ENCODE results near the gene UNG. TPM values are rescaled to one million over a fixed set of nuclear protein-coding genes. Genes with fewer than 3 reads are reported as not detected.

Gene UNG
- total and polyA plus RNA-seq, 2 donors (not counting 1 experiment from before 2014, with no cell fraction given), result 6.1 to 14.7 TPM

- POLR2A ChIA-PET, result no interaction called here
- Mint-ChIP-seq H3K9me3 (ENCODE audit: insufficient read depth) (peaks cover 6% of the 10 kb centered on the region), H3K4me3 (no peak overlapping the region), H3K27ac (no peak overlapping the region), H3K27me3 (no peaks in the 10 kb centered on the region), H3K4me1 (no peaks in the 10 kb centered on the region)
- Histone ChIP-seq H3K79me2 (ENCODE audit: control insufficient read depth, insufficient read depth, low read length) (no peaks in the 10 kb centered on the region), H3K9me3 (ENCODE audit: control extremely low read depth in 1 of 3, control insufficient read depth in 2 of 3, insufficient read depth in 1 of 3, low read length in 2 of 3) (no peaks in the 10 kb centered on the region), H3K4me2 (replicated peaks; ENCODE audit: low read depth, low read length, poor library complexity, severe bottlenecking) (no peak overlapping the region), H3K9ac (ENCODE audit: low read length) (no peak overlapping the region), H2AFZ (ENCODE audit: insufficient read depth, low read depth, low read length, poor library complexity, severe bottlenecking) (no peak overlapping the region), H3K36me3 (replicated peaks in 1 of 2; ENCODE audit: control extremely low read depth in 1 of 2, control insufficient read depth in 1 of 2, extremely low read depth in 1 of 2, insufficient read depth in 2 of 2, low read length in 1 of 2) (peaks cover 2 to 72% of the 10 kb centered on the region in 2 experiments), H3K4me3 (ENCODE audit: control extremely low read depth in 1 of 5, extremely low read depth in 1 of 5, insufficient read depth in 1 of 5, low read depth in 2 of 5, low read length in 4 of 5) (no peak overlapping the region), H3K27me3 (replicated peaks in 1 of 4; ENCODE audit: control extremely low read depth in 1 of 4, control insufficient read depth in 3 of 4, insufficient read depth in 4 of 4, low read length in 3 of 4) (no peaks in the 10 kb centered on the region), H3K27ac (ENCODE audit: low read length in 2 of 2) (no peak overlapping the region), H4K20me1 (ENCODE audit: control insufficient read depth, insufficient read depth, low read length, poor library complexity, severe bottlenecking) (no peaks in the 10 kb centered on the region), H3K4me1 (ENCODE audit: control insufficient read depth in 2 of 2, insufficient read depth in 2 of 2, low read length in 2 of 2) (no peaks in the 10 kb centered on the region)
- no peak for DNase-seq
- CTCF ChIA-PET, result no interaction called here
- intact Hi-C loops (cut with micrococcal nuclease), result no loop called here
- TF ChIP-seq CTCF (IDR thresholded peaks at IDR 0.05) (no peak), EZH2 (IDR thresholded peaks at IDR 0.05; ENCODE audit: borderline replicate concordance, insufficient read depth, low read depth, low read length, poor library complexity, severe bottlenecking) (no peak)
- no peak for ATAC-seq (ENCODE audit: low read depth)
- WGBS (ENCODE audit: insufficient coverage), result 100% methylated on average over 1 of the region's 2 CpGs
Observed at GRCh38 chr12:109084425-109084824, 13.0 kb upstream of the UNG start.

GRCh38 chr12:109085590-109085989 lies 11.8 kb upstream of the UNG start:
- H3K4me3 ChIP-seq (ENCODE audit: control extremely low read depth in 1 of 5, extremely low read depth in 1 of 5, insufficient read depth in 1 of 5, low read depth in 2 of 5, low read length in 4 of 5), result no peak overlapping the region
- H3K27me3 ChIP-seq (replicated peaks in 1 of 4; ENCODE audit: control extremely low read depth in 1 of 4, control insufficient read depth in 3 of 4, insufficient read depth in 4 of 4, low read length in 3 of 4), result no peaks in the 10 kb centered on the region
- intact Hi-C loops (cut with micrococcal nuclease), result no loop called here
- H3K4me2 ChIP-seq (replicated peaks; ENCODE audit: low read depth, low read length, poor library complexity, severe bottlenecking), result no peak overlapping the region
- Mint-ChIP-seq H3K27me3 (no peaks in the 10 kb centered on the region), H3K4me1 (no peaks in the 10 kb centered on the region), H3K9me3 (ENCODE audit: insufficient read depth) (no peaks in the 10 kb centered on the region), H3K4me3 (no peak overlapping the region), H3K27ac (no peak overlapping the region)
- 98% methylated on average over 11 of the region's 11 CpGs for WGBS (ENCODE audit: insufficient coverage)
- H3K27ac ChIP-seq (ENCODE audit: low read length in 2 of 2), result no peak overlapping the region
- no peaks in the 10 kb centered on the region for H3K9me3 ChIP-seq (ENCODE audit: control extremely low read depth in 1 of 3, control insufficient read depth in 2 of 3, insufficient read depth in 1 of 3, low read length in 2 of 3)
- ChIA-PET POLR2A (no interaction called here), CTCF (no interaction called here)
- ATAC-seq (ENCODE audit: low read depth) (no peak), DNase-seq (no peak)
- no peak overlapping the region for H3K9ac ChIP-seq (ENCODE audit: low read length)
- H3K4me1 ChIP-seq (ENCODE audit: control insufficient read depth in 2 of 2, insufficient read depth in 2 of 2, low read length in 2 of 2), result no peaks in the 10 kb centered on the region
- H3K79me2 ChIP-seq (ENCODE audit: control insufficient read depth, insufficient read depth, low read length), result no peaks in the 10 kb centered on the region
- H4K20me1 ChIP-seq (ENCODE audit: control insufficient read depth, insufficient read depth, low read length, poor library complexity, severe bottlenecking), result no peaks in the 10 kb centered on the region
- H3K36me3 ChIP-seq (replicated peaks in 1 of 2; ENCODE audit: control extremely low read depth in 1 of 2, control insufficient read depth in 1 of 2, extremely low read depth in 1 of 2, insufficient read depth in 2 of 2, low read length in 1 of 2), result peaks cover 0 to 71% of the 10 kb centered on the region in 2 experiments
- no peak overlapping the region for H2AFZ ChIP-seq (ENCODE audit: insufficient read depth, low read depth, low read length, poor library complexity, severe bottlenecking)
- no peak for TF ChIP-seq CTCF (IDR thresholded peaks at IDR 0.05)
- no peak for TF ChIP-seq EZH2 (IDR thresholded peaks at IDR 0.05; ENCODE audit: borderline replicate concordance, insufficient read depth, low read depth, low read length, poor library complexity, severe bottlenecking)
